ENCODE data around the gene ANO7. TPM values are rescaled to one million over a fixed set of nuclear protein-coding genes. Genes with fewer than 3 reads are reported as not detected.

The ANO7 gene
- total RNA-seq, 1 experiment from 2014 or later = 7.7 TPM

GRCh38 chr2:241187918-241188234 lies 601 bp upstream of the ANO7 start:
- intact Hi-C loops (cut with micrococcal nuclease; ENCODE audit: unreplicated experiment) = no loop called here
- H3K36me3 Mint-ChIP-seq (ENCODE audit: insufficient read depth, unreplicated experiment) = peaks cover 9% of the 10 kb centered on the region
- H3K9me3 Mint-ChIP-seq (ENCODE audit: low read depth, unreplicated experiment) = no peaks in the 10 kb centered on the region
- peaks cover 50% of the 10 kb centered on the region for H3K27me3 Mint-ChIP-seq (ENCODE audit: unreplicated experiment)
- no peak for DNase-seq
- no peak for TF ChIP-seq CTCF (IDR thresholded peaks at IDR 0.05; ENCODE audit: unreplicated experiment)
- no peak overlapping the region for H3K27ac Mint-ChIP-seq (ENCODE audit: unreplicated experiment)
- BruUV-seq (replicated peaks) = no TSS peak
- no peaks in the 10 kb centered on the region for H3K4me1 Mint-ChIP-seq (ENCODE audit: low read depth, unreplicated experiment)
- CTCF ChIA-PET = no interaction called here
- no peak overlapping the region for H3K4me3 Mint-ChIP-seq (ENCODE audit: low read depth, unreplicated experiment)

GRCh38 chr2:241189093-241189855 lies 797 bp downstream of the ANO7 start:
- TF ChIP-seq CTCF (IDR thresholded peaks at IDR 0.05; ENCODE audit: unreplicated experiment) = no peak
- BruUV-seq (replicated peaks) = no TSS peak
- H3K4me1 Mint-ChIP-seq (ENCODE audit: low read depth, unreplicated experiment) = no peaks in the 10 kb centered on the region
- intact Hi-C loops (cut with micrococcal nuclease; ENCODE audit: unreplicated experiment) = no loop called here
- no peak for DNase-seq
- peaks cover 54% of the 10 kb centered on the region for H3K27me3 Mint-ChIP-seq (ENCODE audit: unreplicated experiment)
- no peak overlapping the region for H3K4me3 Mint-ChIP-seq (ENCODE audit: low read depth, unreplicated experiment)
- no peak overlapping the region for H3K27ac Mint-ChIP-seq (ENCODE audit: unreplicated experiment)
- H3K36me3 Mint-ChIP-seq (ENCODE audit: insufficient read depth, unreplicated experiment) = peaks cover 7% of the 10 kb centered on the region
- H3K9me3 Mint-ChIP-seq (ENCODE audit: low read depth, unreplicated experiment) = no peaks in the 10 kb centered on the region
- CTCF ChIA-PET = no interaction called here

- no peaks in the 10 kb centered on the region for H3K9me3 Mint-ChIP-seq (ENCODE audit: low read depth, unreplicated experiment)
- no peaks in the 10 kb centered on the region for H3K4me1 Mint-ChIP-seq (ENCODE audit: low read depth, unreplicated experiment)
- no peak overlapping the region for H3K4me3 Mint-ChIP-seq (ENCODE audit: low read depth, unreplicated experiment)
- H3K36me3 Mint-ChIP-seq (ENCODE audit: insufficient read depth, unreplicated experiment) = peaks cover 1% of the 10 kb centered on the region
- CTCF ChIA-PET = no interaction called here
- H3K27ac Mint-ChIP-seq (ENCODE audit: unreplicated experiment) = no peak overlapping the region
- no TSS peak for BruUV-seq (replicated peaks)
- no peak for TF ChIP-seq CTCF (IDR thresholded peaks at IDR 0.05; ENCODE audit: unreplicated experiment)
- no peak for DNase-seq
- peaks cover 57% of the 10 kb centered on the region for H3K27me3 Mint-ChIP-seq (ENCODE audit: unreplicated experiment)
- intact Hi-C loops (cut with micrococcal nuclease; ENCODE audit: unreplicated experiment) = no loop called here
Observed at GRCh38 chr2:241189856-241190201, 1.4 kb downstream of the ANO7 start.

GRCh38 chr2:241190291-241190981 lies 2.0 kb downstream of the ANO7 start:
- H3K4me1 Mint-ChIP-seq (ENCODE audit: low read depth, unreplicated experiment) = no peaks in the 10 kb centered on the region
- intact Hi-C loops (cut with micrococcal nuclease; ENCODE audit: unreplicated experiment) = no loop called here
- DNase-seq = no peak
- H3K27ac Mint-ChIP-seq (ENCODE audit: unreplicated experiment) = no peak overlapping the region
- no peaks in the 10 kb centered on the region for H3K9me3 Mint-ChIP-seq (ENCODE audit: low read depth, unreplicated experiment)
- TF ChIP-seq CTCF (IDR thresholded peaks at IDR 0.05; ENCODE audit: unreplicated experiment) = no peak
- CTCF ChIA-PET = no interaction called here
- H3K27me3 Mint-ChIP-seq (ENCODE audit: unreplicated experiment) = peaks cover 63% of the 10 kb centered on the region
- H3K36me3 Mint-ChIP-seq (ENCODE audit: insufficient read depth, unreplicated experiment) = no peaks in the 10 kb centered on the region
- H3K4me3 Mint-ChIP-seq (ENCODE audit: low read depth, unreplicated experiment) = no peak overlapping the region
- no TSS peak for BruUV-seq (replicated peaks)

Measured in Calu3 (cell line).